SK-N-SH (cell line): ENCODE results near the gene APRT. TPM values are rescaled to one million over a fixed set of nuclear protein-coding genes. Genes with fewer than 3 reads are reported as not detected.

Experiments used
- ELF1 ChIP-seq: IDR thresholded peaks from 2 replicates; pipeline ENCODE4 v1.4.0; 2012
- EZH2phosphoT487 ChIP-seq: fragments of 200-600 bp; sonication (generic); IDR thresholded peaks from 2 replicates; pipeline ENCODE4 v1.6.1; 2017; ENCODE audit warnings: low read depth, mixed run types, mild to moderate bottlenecking, antibody characterized with exemption, moderate library complexity, borderline replicate concordance
- FOSL2 ChIP-seq: IDR thresholded peaks from 2 replicates; pipeline ENCODE4 v1.4.0; 2012; ENCODE audit warnings: low read depth, mild to moderate bottlenecking, moderate library complexity, borderline replicate concordance
- FOXJ3 ChIP-seq: sonication (generic); formaldehyde crosslinking; IDR thresholded peaks from 2 replicates; pipeline ENCODE4 v1.5.1; 2020; ENCODE audit warnings: mild to moderate bottlenecking, missing genetic modification reagents
- GABPA ChIP-seq: IDR thresholded peaks from 2 replicates; pipeline ENCODE4 v1.4.0; 2012; ENCODE audit warnings: low read depth, mild to moderate bottlenecking
- RCOR1 ChIP-seq: fragments of 150-350 bp; IDR thresholded peaks from 2 replicates; pipeline ENCODE4 v1.6.1; 2017; ENCODE audit warnings: antibody characterized with exemption, low read length
- TEAD4 ChIP-seq: IDR thresholded peaks from 2 replicates; pipeline ENCODE4 v1.4.0; 2012; ENCODE audit warnings: mild to moderate bottlenecking, borderline replicate concordance; ENCODE audit not compliant: insufficient read depth
- YY1 ChIP-seq: IDR thresholded peaks from 2 replicates; pipeline ENCODE4 v1.4.0; 2012; ENCODE audit warnings: low read depth, mild to moderate bottlenecking
- polyA plus RNA-seq, 3 experiments: library from polyadenylated mRNA; depleted of rRNA; stranded (reverse); fragments of >200 nt; gene quantifications; 2 replicates each; pipeline ENCODE4 v1.2.3, GENCODE V29; 2012
- TF ChIP-seq, protein P1 (sequence below): fragments of 200-600 bp; sonication (generic); IDR thresholded peaks from 2 replicates; pipeline ENCODE4 v1.6.1; 2017; ENCODE audit warnings: antibody characterized with exemption, mild to moderate bottlenecking, moderate library complexity
- TF ChIP-seq, protein P2 (sequence below): IDR thresholded peaks from 2 replicates; pipeline ENCODE4 v1.4.0; 2012; ENCODE audit warnings: low read depth, borderline replicate concordance
- TF ChIP-seq, protein P3 (sequence below): IDR thresholded peaks from 2 replicates; pipeline ENCODE4 v1.4.0; 2012; ENCODE audit warnings: low read depth, borderline replicate concordance
- TF ChIP-seq, protein P4 (sequence below): IDR thresholded peaks from 2 replicates; pipeline ENCODE4 v1.6.1; 2012; ENCODE audit warnings: mild to moderate bottlenecking, low read depth, low read length, moderate library complexity
- TF ChIP-seq, protein P5 (sequence below): fragments of 150-350 bp; IDR thresholded peaks from 2 replicates; pipeline ENCODE4 v1.6.1; 2017; ENCODE audit warnings: antibody characterized with exemption, low read length, low read depth, borderline replicate concordance

Gene APRT
- polyA plus RNA-seq, 1 of the 3 experiments (the other 2 are of a cell fraction): 192 TPM

DNA sequence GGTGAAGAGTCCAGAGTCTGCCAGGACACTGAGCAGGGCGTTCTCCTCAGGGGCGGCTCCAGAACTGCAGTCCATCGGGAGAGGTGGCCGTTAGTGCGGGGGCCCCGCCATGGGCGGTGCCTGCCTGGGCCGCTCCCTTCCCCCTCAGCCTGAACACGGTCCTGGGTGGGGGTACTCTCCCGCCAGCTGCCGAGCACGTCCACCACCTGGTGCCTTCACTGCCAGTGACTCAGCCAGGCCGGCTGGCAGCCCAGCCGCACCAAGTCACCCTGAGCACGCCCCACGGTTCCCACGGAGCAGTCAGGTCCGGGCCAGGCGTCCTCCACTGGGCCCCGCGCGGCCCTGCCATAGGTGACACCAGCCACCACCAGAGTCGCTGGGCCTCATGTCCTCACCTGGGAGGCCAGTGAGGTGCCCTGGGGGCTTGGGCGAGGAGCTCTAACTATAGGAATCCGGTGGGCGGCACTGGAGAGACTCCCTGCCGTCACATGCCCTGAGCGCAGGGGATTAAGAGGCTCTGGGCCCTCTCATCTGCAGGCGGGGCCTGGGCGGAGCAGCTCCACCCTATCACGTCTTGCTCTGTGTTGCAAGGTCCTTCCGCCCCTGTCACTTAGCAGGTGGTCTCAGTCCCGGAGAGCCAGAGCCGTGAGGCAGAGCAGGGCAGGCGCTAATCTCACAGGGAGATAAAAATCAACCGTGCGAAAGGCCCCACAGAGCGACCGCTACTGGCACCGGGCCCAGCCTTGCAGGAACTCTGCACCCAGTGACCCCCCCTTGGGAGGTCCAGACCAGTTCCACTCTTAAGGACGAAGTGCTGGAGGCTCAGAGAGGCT, 41.1 kb downstream of the APRT start (continued):
- TF ChIP-seq RCOR1 (peak; percentile 67), ELF1 (no peak), EZH2phosphoT487 (no peak), TEAD4 (0 out of 2 replicates have a peak, but pooled peaks have one; percentile 48), YY1 (no peak), FOSL2 (peak; percentile 51; the same call in 1 of the 2 replicates), FOXJ3 (CRISPR knock-in tag) (no peak), GABPA (no peak)
- TF ChIP-seq, protein P1, sequence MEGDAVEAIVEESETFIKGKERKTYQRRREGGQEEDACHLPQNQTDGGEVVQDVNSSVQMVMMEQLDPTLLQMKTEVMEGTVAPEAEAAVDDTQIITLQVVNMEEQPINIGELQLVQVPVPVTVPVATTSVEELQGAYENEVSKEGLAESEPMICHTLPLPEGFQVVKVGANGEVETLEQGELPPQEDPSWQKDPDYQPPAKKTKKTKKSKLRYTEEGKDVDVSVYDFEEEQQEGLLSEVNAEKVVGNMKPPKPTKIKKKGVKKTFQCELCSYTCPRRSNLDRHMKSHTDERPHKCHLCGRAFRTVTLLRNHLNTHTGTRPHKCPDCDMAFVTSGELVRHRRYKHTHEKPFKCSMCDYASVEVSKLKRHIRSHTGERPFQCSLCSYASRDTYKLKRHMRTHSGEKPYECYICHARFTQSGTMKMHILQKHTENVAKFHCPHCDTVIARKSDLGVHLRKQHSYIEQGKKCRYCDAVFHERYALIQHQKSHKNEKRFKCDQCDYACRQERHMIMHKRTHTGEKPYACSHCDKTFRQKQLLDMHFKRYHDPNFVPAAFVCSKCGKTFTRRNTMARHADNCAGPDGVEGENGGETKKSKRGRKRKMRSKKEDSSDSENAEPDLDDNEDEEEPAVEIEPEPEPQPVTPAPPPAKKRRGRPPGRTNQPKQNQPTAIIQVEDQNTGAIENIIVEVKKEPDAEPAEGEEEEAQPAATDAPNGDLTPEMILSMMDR: no peak
- TF ChIP-seq, protein P2, sequence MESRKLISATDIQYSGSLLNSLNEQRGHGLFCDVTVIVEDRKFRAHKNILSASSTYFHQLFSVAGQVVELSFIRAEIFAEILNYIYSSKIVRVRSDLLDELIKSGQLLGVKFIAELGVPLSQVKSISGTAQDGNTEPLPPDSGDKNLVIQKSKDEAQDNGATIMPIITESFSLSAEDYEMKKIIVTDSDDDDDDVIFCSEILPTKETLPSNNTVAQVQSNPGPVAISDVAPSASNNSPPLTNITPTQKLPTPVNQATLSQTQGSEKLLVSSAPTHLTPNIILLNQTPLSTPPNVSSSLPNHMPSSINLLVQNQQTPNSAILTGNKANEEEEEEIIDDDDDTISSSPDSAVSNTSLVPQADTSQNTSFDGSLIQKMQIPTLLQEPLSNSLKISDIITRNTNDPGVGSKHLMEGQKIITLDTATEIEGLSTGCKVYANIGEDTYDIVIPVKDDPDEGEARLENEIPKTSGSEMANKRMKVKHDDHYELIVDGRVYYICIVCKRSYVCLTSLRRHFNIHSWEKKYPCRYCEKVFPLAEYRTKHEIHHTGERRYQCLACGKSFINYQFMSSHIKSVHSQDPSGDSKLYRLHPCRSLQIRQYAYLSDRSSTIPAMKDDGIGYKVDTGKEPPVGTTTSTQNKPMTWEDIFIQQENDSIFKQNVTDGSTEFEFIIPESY: peak; percentile 56; the same call in 1 of the 2 replicates
- TF ChIP-seq, protein P3, sequence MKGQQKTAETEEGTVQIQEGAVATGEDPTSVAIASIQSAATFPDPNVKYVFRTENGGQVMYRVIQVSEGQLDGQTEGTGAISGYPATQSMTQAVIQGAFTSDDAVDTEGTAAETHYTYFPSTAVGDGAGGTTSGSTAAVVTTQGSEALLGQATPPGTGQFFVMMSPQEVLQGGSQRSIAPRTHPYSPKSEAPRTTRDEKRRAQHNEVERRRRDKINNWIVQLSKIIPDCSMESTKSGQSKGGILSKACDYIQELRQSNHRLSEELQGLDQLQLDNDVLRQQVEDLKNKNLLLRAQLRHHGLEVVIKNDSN: peak; percentile 34; the same call in 1 of the 2 replicates
- TF ChIP-seq, protein P4, sequence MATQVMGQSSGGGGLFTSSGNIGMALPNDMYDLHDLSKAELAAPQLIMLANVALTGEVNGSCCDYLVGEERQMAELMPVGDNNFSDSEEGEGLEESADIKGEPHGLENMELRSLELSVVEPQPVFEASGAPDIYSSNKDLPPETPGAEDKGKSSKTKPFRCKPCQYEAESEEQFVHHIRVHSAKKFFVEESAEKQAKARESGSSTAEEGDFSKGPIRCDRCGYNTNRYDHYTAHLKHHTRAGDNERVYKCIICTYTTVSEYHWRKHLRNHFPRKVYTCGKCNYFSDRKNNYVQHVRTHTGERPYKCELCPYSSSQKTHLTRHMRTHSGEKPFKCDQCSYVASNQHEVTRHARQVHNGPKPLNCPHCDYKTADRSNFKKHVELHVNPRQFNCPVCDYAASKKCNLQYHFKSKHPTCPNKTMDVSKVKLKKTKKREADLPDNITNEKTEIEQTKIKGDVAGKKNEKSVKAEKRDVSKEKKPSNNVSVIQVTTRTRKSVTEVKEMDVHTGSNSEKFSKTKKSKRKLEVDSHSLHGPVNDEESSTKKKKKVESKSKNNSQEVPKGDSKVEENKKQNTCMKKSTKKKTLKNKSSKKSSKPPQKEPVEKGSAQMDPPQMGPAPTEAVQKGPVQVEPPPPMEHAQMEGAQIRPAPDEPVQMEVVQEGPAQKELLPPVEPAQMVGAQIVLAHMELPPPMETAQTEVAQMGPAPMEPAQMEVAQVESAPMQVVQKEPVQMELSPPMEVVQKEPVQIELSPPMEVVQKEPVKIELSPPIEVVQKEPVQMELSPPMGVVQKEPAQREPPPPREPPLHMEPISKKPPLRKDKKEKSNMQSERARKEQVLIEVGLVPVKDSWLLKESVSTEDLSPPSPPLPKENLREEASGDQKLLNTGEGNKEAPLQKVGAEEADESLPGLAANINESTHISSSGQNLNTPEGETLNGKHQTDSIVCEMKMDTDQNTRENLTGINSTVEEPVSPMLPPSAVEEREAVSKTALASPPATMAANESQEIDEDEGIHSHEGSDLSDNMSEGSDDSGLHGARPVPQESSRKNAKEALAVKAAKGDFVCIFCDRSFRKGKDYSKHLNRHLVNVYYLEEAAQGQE: no peak
- TF ChIP-seq, protein P5, sequence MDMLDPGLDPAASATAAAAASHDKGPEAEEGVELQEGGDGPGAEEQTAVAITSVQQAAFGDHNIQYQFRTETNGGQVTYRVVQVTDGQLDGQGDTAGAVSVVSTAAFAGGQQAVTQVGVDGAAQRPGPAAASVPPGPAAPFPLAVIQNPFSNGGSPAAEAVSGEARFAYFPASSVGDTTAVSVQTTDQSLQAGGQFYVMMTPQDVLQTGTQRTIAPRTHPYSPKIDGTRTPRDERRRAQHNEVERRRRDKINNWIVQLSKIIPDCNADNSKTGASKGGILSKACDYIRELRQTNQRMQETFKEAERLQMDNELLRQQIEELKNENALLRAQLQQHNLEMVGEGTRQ: no peak
